CD4-positive, alpha-beta memory T cell (primary cell): Measurements from ENCODE around the gene GCK. TPM values are rescaled to one million over a fixed set of nuclear protein-coding genes. Genes with fewer than 3 reads are reported as not detected.

Experiments
- CTCF ChIA-PET: fragments of 350-600 bp; sonication (Branson Sonifier 250); formaldehyde crosslinking; loops from one replicate; lab custom pipeline; 2021; ENCODE audit warnings: inconsistent platforms; ENCODE audit not compliant: partially characterized antibody; lab: Charles Lee
- POLR2A ChIA-PET: fragments of 350-600 bp; sonication (Branson Sonifier 250); formaldehyde crosslinking; loops from one replicate; lab custom pipeline; 2021; ENCODE audit not compliant: partially characterized antibody; lab: Charles Lee
- DNase-seq, 5 donors: peaks; one replicate each; pipeline versions ENCODE4 v3.0.0 to v3.0.0-alpha.2; 2020 to 2022; ENCODE audit warnings: mixed read lengths in 1 of 5
- H3K27ac ChIP-seq: one replicate; pipeline ENCODE4 v1.7.0; 2013; ENCODE audit warnings: low read depth, low read length
- H3K27me3 ChIP-seq: 2 replicates; pipeline ENCODE4 v1.7.0; 2013; ENCODE audit warnings: mild to moderate bottlenecking, low read length, moderate library complexity; ENCODE audit not compliant: insufficient read depth
- H3K36me3 ChIP-seq: 2 replicates; pipeline ENCODE4 v1.7.0; 2013; ENCODE audit warnings: mild to moderate bottlenecking, low read length, moderate library complexity; ENCODE audit not compliant: insufficient read depth
- H3K4me1 ChIP-seq: 2 replicates; pipeline ENCODE4 v1.7.0; 2013; ENCODE audit warnings: mild to moderate bottlenecking, low read length, moderate library complexity; ENCODE audit not compliant: insufficient read depth
- H3K4me3 ChIP-seq, 2 donors: one replicate each; pipeline ENCODE4 v1.7.0; 2013; ENCODE audit warnings: low read length in 2 of 2, mild to moderate bottlenecking in 1 of 2
- H3K9me3 ChIP-seq, 2 donors: one replicate each; pipeline ENCODE4 v1.7.0; 2013; ENCODE audit warnings: low read length in 2 of 2, control low read depth in 1 of 2; ENCODE audit not compliant: control insufficient read depth in 1 of 2
- H3K27ac Mint-ChIP-seq, 7 donors: one replicate each; pipeline ENCODE4 v1.8.0; 2020 to 2021; ENCODE audit warnings: mixed read lengths in 7 of 7, mild to moderate bottlenecking in 6 of 7, inconsistent platforms in 3 of 7, moderate library complexity in 3 of 7
- H3K27me3 Mint-ChIP-seq, 2 donors: one replicate each; pipeline ENCODE4 v1.8.0; 2020 to 2021; ENCODE audit warnings: mixed read lengths in 2 of 2
- H3K36me3 Mint-ChIP-seq, 2 donors: one replicate each; pipeline ENCODE4 v1.8.0; 2020 to 2021; ENCODE audit warnings: mixed read lengths in 2 of 2, inconsistent platforms in 1 of 2, mild to moderate bottlenecking in 1 of 2
- H3K4me1 Mint-ChIP-seq, 4 donors: one replicate each; pipeline ENCODE4 v1.8.0; 2020 to 2021; ENCODE audit warnings: mixed read lengths in 4 of 4, mild to moderate bottlenecking in 1 of 4
- H3K4me3 Mint-ChIP-seq, 8 donors: one replicate each; pipeline ENCODE4 v1.8.0; 2020 to 2021; ENCODE audit warnings: mixed read lengths in 8 of 8, mild to moderate bottlenecking in 7 of 8, moderate library complexity in 6 of 8, inconsistent platforms in 3 of 8
- H3K9me3 Mint-ChIP-seq, 8 donors: one replicate each; pipeline ENCODE4 v1.8.0; 2020 to 2021; ENCODE audit warnings: mixed read lengths in 8 of 8, mild to moderate bottlenecking in 5 of 8, inconsistent platforms in 3 of 8, moderate library complexity in 1 of 8
- intact Hi-C: fragments of 100-400 bp; cut with micrococcal nuclease; formaldehyde crosslinking; loops from one replicate; pipeline ENCODE4 v1.15.1; 2023
- polyA plus RNA-seq, 2 donors: library from polyadenylated mRNA; unstranded; fragments of 300-500 nt; fragmentation: Illumina TruSeq; gene quantifications; one replicate each; pipeline ENCODE4 v1.2.3, GENCODE V29; 2021
- total RNA-seq, 2 experiments: library from RNA; stranded (reverse); gene quantifications; one replicate each; pipeline ENCODE4 v1.2.3, GENCODE V29; 2021

The GCK gene
- total and polyA plus RNA-seq, 4 experiments from 2014 or later, result 0.33 to 0.38 TPM; not detected in 2

- H3K27me3 Mint-ChIP-seq, result no peaks in the 10 kb centered on the region
- H3K36me3 Mint-ChIP-seq, result peaks cover 44 to 60% of the 10 kb centered on the region in 2 donors
- Histone ChIP-seq H3K36me3 (peaks cover 69% of the 10 kb centered on the region), H3K27ac (no peak overlapping the region), H3K4me3 (no peak overlapping the region), H3K27me3 (no peaks in the 10 kb centered on the region), H3K9me3 (no peaks in the 10 kb centered on the region), H3K4me1 (no peaks in the 10 kb centered on the region)
- H3K27ac Mint-ChIP-seq, result peak overlapping the region in 2 of 7 donors; percentile 15 to 43
- H3K4me1 Mint-ChIP-seq, result peaks cover 0 to 1% (median 0%) of the 10 kb centered on the region in 4 donors
- H3K9me3 Mint-ChIP-seq, result no peaks in the 10 kb centered on the region
- DNase-seq, result no peak
- no peak overlapping the region for H3K4me3 Mint-ChIP-seq
- ChIA-PET POLR2A (no interaction called here), CTCF (interaction anchor here (0.5 to 0.6 kb wide), 2 partner anchors 191 to 267 kb away, joined by 3 read pairs; no protein-coding TSS in a partner anchor)
- intact Hi-C loops, result no loop called here
Measured at GRCh38 chr7:44211126-44211675, 22.0 kb upstream of the GCK start.

DNA sequence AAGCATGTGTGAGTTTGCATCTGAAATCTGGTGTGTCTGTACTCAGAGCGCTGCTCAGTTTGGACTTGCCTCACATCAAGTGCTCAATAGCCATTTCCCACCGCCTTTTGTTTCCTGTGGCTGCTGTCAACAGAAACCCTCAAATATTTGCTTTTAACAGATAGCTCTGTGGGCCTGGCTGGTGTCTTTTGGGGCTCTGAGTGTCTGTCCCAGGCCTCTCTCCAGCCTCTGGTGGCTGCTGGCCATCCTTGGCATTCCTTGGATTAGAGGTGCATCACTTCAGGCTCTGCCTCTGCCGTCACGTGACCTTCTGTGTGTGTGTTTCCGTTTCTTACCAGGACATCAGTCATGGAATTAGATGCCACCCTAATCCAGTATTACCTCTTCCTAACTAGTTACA lies 20.9 kb upstream of the GCK start:
- POLR2A ChIA-PET, result no interaction called here
- no peak overlapping the region for H3K27ac Mint-ChIP-seq

DNA sequence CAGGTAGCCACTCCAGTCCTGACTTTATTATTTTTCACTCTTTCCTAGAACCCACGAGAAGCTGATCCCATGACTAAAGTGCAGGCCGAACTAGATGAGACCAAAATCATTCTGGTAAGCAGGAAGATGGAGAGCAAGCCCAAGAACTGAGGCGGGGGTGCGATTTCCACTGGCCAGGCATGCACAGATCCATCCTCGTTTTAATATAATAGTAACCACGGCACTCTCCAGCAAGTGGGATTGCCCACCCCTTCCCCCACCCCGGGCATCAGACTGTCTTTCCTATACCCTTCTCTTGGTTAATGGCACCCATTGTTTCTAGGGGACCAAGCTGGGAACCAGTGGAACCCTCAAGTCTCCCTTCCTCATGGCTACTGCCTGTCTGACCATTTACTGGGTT lies 18.8 kb upstream of the GCK start:
- Histone ChIP-seq H3K36me3 (peaks cover 89% of the 10 kb centered on the region), H3K9me3 (no peaks in the 10 kb centered on the region), H3K27me3 (no peaks in the 10 kb centered on the region), H3K27ac (no peak overlapping the region), H3K4me1 (no peaks in the 10 kb centered on the region), H3K4me3 (no peak overlapping the region)
- Mint-ChIP-seq H3K36me3 (peaks cover 57 to 85% of the 10 kb centered on the region in 2 donors), H3K27ac (no peak overlapping the region), H3K27me3 (no peaks in the 10 kb centered on the region), H3K9me3 (no peaks in the 10 kb centered on the region), H3K4me3 (no peak overlapping the region), H3K4me1 (peaks cover 12 to 20% (median 17%) of the 10 kb centered on the region in 4 donors)
- ChIA-PET CTCF (no interaction called here), POLR2A (no interaction called here)
- DNase-seq, result no peak
- intact Hi-C loops, result no loop called here

More for the DNA sequence above, 20.9 kb upstream of the GCK start:
- peaks cover 79% of the 10 kb centered on the region for H3K36me3 ChIP-seq
- Mint-ChIP-seq H3K4me1 (peaks cover 0 to 5% (median 3%) of the 10 kb centered on the region in 4 donors), H3K9me3 (no peaks in the 10 kb centered on the region), H3K4me3 (no peak overlapping the region), H3K36me3 (peaks cover 50 to 70% of the 10 kb centered on the region in 2 donors), H3K27me3 (no peaks in the 10 kb centered on the region)
- H3K4me3 ChIP-seq, result no peak overlapping the region
- H3K27ac ChIP-seq, result no peak overlapping the region
- intact Hi-C loops, result no loop called here
- H3K4me1 ChIP-seq, result no peaks in the 10 kb centered on the region
- no peaks in the 10 kb centered on the region for H3K27me3 ChIP-seq
- no peaks in the 10 kb centered on the region for H3K9me3 ChIP-seq
- DNase-seq, result no peak
- CTCF ChIA-PET, result no interaction called here

GRCh38 chr7:44206008-44206407 lies 16.8 kb upstream of the GCK start:
- no peaks in the 10 kb centered on the region for H3K9me3 ChIP-seq
- no peaks in the 10 kb centered on the region for H3K27me3 Mint-ChIP-seq
- H3K36me3 ChIP-seq, result peaks cover 68% of the 10 kb centered on the region
- H3K4me3 Mint-ChIP-seq, result no peak overlapping the region
- ChIA-PET POLR2A (interaction anchor here (0.6 kb wide), 1 partner anchor 686 kb away, joined by 3 read pairs; no protein-coding TSS in a partner anchor), CTCF (interaction anchor here (1.1 kb wide), 1 partner anchor 158 kb away, joined by 3 read pairs; no protein-coding TSS in a partner anchor)
- no peaks in the 10 kb centered on the region for H3K9me3 Mint-ChIP-seq
- H3K36me3 Mint-ChIP-seq, result peaks cover 44 to 71% of the 10 kb centered on the region in 2 donors
- peaks cover 26 to 36% (median 33%) of the 10 kb centered on the region in 4 donors for H3K4me1 Mint-ChIP-seq
- H3K27ac ChIP-seq, result no peak overlapping the region
- no peak for DNase-seq
- H3K27ac Mint-ChIP-seq, result no peak overlapping the region
- peaks cover 17% of the 10 kb centered on the region for H3K4me1 ChIP-seq
- no peak overlapping the region for H3K4me3 ChIP-seq
- intact Hi-C loops, result no loop called here
- H3K27me3 ChIP-seq, result no peaks in the 10 kb centered on the region

GRCh38 chr7:44201813-44202212 lies 12.6 kb upstream of the GCK start:
- intact Hi-C loops, result loop anchor here (5.0 kb wide), 1 partner anchor 80 kb away; the partner anchor contains the start of gene POLD2
- no peak for DNase-seq
- Histone ChIP-seq H3K36me3 (peaks cover 29% of the 10 kb centered on the region), H3K4me1 (peaks cover 17% of the 10 kb centered on the region), H3K9me3 (no peaks in the 10 kb centered on the region), H3K4me3 (peak overlapping the region; percentile 12 to 84), H3K27me3 (no peaks in the 10 kb centered on the region), H3K27ac (peak overlapping the region; percentile 71)
- Mint-ChIP-seq H3K4me3 (peak overlapping the region; percentile 77 to 90 (median 85)), H3K27me3 (peaks cover 5 to 6% of the 10 kb centered on the region in 2 donors), H3K4me1 (peaks cover 26 to 40% (median 35%) of the 10 kb centered on the region in 4 donors), H3K9me3 (no peaks in the 10 kb centered on the region), H3K36me3 (peaks cover 19 to 36% of the 10 kb centered on the region in 2 donors), H3K27ac (peak overlapping the region in 5 of 7 donors; percentile 49 to 88 (median 69))
- CTCF ChIA-PET, result interaction anchor here (0.6 to 1.8 kb wide), 4 partner anchors 77 to 289 kb away, joined by 3 to 4 read pairs (median 3); partner anchors contain the start of gene NUDCD3
- POLR2A ChIA-PET, result interaction anchor here (0.9 to 1.8 kb wide), 3 partner anchors 78 to 289 kb away, joined by 3 to 13 read pairs (median 7); partner anchors contain the start of genes NUDCD3 and POLD2

DNA sequence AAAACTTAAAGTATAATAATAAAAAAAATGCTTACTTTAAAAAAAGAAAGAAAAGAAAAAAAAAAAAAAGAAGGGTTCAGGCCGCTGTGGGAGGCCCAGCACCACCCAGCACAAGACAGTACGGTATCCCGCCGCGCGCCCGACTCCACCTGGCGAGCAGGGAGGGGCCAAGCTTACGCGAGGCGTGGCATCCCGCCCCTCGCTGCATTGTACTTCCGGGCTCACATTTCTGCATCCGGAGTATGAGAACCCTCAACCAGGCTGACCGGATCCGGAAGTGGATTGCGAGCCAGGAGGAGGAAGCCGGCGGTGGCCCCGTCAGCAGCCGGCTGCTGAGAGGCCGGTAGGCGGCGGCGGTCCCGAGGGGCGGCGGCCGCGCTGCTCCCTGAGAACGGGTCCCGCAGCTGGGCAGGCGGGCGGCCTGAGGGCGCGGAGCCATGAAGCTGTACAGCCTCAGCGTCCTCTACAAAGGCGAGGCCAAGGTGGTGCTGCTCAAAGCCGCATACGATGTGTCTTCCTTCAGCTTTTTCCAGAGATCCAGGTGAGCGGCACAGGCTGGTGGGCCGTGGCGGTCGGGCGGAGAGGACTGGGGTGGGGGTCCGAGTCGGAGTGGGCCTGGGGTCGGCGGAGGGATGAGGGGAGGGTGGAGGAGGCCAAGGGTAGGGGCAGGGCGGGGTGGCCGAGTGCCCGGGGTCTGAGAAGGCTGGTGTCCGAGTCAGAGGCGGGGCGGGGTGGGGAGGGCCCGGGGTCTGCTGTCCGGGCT lies 11.6 kb upstream of the GCK start, which contains the start of gene YKT6:
Gene YKT6 (plus strand): TSS at position 280 of the 763 bp plus-strand sequence. CDS start 158 bp downstream, at position 438.
- intact Hi-C loops, result loop anchor here (1.0 to 5.0 kb wide), 5 partner anchors 55 to 289 kb away; partner anchors contain the start of genes NUDCD3, POLD2 and POLM
- H3K9me3 Mint-ChIP-seq, result no peaks in the 10 kb centered on the region
- Histone ChIP-seq H3K27ac (peak within 1 kb of the TSS; percentile 71), H3K36me3 (peaks cover 20% of the 10 kb centered on the region), H3K27me3 (no peaks in the 10 kb centered on the region), H3K4me3 (peak within 1 kb of the TSS; percentile 12 to 84), H3K4me1 (peaks cover 17% of the 10 kb centered on the region), H3K9me3 (no peaks in the 10 kb centered on the region)
- peaks cover 25 to 40% (median 35%) of the 10 kb centered on the region in 4 donors for H3K4me1 Mint-ChIP-seq
- CTCF ChIA-PET, result interaction anchor here (0.5 to 1.8 kb wide), 5 partner anchors 76 to 364 kb away, joined by 3 to 4 read pairs (median 4); partner anchors contain the start of gene NUDCD3
- H3K4me3 Mint-ChIP-seq, result peak within 1 kb of the TSS; percentile 77 to 90 (median 85)
- peak within 1 kb of the TSS; percentile 49 to 88 (median 70) for H3K27ac Mint-ChIP-seq
- peaks cover 12 to 27% of the 10 kb centered on the region in 2 donors for H3K36me3 Mint-ChIP-seq
- peak; percentile 91 to 96 (median 93) for DNase-seq
- peaks cover 8 to 9% of the 10 kb centered on the region in 2 donors for H3K27me3 Mint-ChIP-seq
- POLR2A ChIA-PET, result interaction anchor here (0.7 to 1.8 kb wide), 9 partner anchors 78 to 547 kb away, joined by 3 to 13 read pairs (median 3); partner anchors contain the start of genes NUDCD3, OGDH, POLD2 and TMED4
